Effector memory CD8-positive, alpha-beta T cell (primary cell): ENCODE data around the gene RAMAC.
"Not testable (repeated sequence)": the region's sequence is repeated elsewhere in the genome, so short reads cannot be mapped to it uniquely, and the experiment has no call there.

Experiments used
- ATAC-seq: fragments of 150-1000 bp; cut with Tn5 transposase; replicated peaks from 2 replicates; pipeline ENCODE4 v1.10.0; 2021; ENCODE audit warnings: mild to moderate bottlenecking, moderate library complexity
- DNase-seq, 3 experiments: peaks; one replicate each; pipeline ENCODE4 v3.0.0; 2021
- H3K27ac Mint-ChIP-seq, 2 donors: one replicate each; pipeline ENCODE4 v1.8.0; 2022; ENCODE audit warnings: mild to moderate bottlenecking in 2 of 2, mixed read lengths in 2 of 2, moderate library complexity in 2 of 2
- H3K27me3 Mint-ChIP-seq, 2 donors: one replicate each; pipeline ENCODE4 v1.8.0; 2022; ENCODE audit warnings: mixed read lengths in 2 of 2
- H3K36me3 Mint-ChIP-seq: one replicate; pipeline ENCODE4 v1.8.0; 2022; ENCODE audit warnings: mild to moderate bottlenecking, moderate library complexity, mixed read lengths; ENCODE audit not compliant: insufficient read depth
- H3K4me1 Mint-ChIP-seq, 2 donors: one replicate each; pipeline ENCODE4 v1.8.0; 2022; ENCODE audit warnings: low read depth in 2 of 2, mixed read lengths in 2 of 2
- H3K4me3 Mint-ChIP-seq, 2 donors: one replicate each; pipeline ENCODE4 v1.8.0; 2022; ENCODE audit warnings: mild to moderate bottlenecking in 2 of 2, mixed read lengths in 2 of 2, moderate library complexity in 2 of 2
- H3K9me3 Mint-ChIP-seq, 2 donors: one replicate each; pipeline ENCODE4 v1.8.0; 2022; ENCODE audit warnings: mixed read lengths in 2 of 2
- total RNA-seq, 9 experiments: gene quantifications; one replicate each; lab custom pipeline; 2026; lab: John Stamatoyannopoulos, UW

Gene RAMAC
- total RNA-seq: 8.4 to 24.7 (median 19.0) reads per million in 9 experiments

GRCh38 chr15:82985688-82986441 is at the start of gene RAMAC:
TSS of gene RAMAC (plus strand) at chr15:82986210. CDS start at chr15:82989019, 2,809 bp downstream.
- peak; percentile 86 to 91 (median 87) for DNase-seq
- Mint-ChIP-seq H3K4me1 (peaks cover 17 to 23% of the 10 kb centered on the region in 2 donors), H3K4me3 (peak within 1 kb of the TSS; percentile 98), H3K9me3 (no peaks in the 10 kb centered on the region), H3K27ac (peak within 1 kb of the TSS; percentile 80 to 99), H3K36me3 (peaks cover 45% of the 10 kb centered on the region), H3K27me3 (no peaks in the 10 kb centered on the region)
- peak; percentile 92 for ATAC-seq

- Mint-ChIP-seq H3K36me3 (no peaks in the 10 kb centered on the region), H3K27ac (no peak overlapping the region), H3K9me3 (no peaks in the 10 kb centered on the region), H3K27me3 (peaks cover 47 to 56% of the 10 kb centered on the region in 2 donors), H3K4me3 (no peak overlapping the region), H3K4me1 (peaks cover 0 to 4% of the 10 kb centered on the region in 2 donors)
- DNase-seq: no peak
- no peak for ATAC-seq
Measured at GRCh38 chr15:82936966-82937711, 48.9 kb upstream of the RAMAC start.

- Mint-ChIP-seq H3K27me3 (peaks cover 47 to 56% of the 10 kb centered on the region in 2 donors), H3K4me1 (peaks cover 0 to 4% of the 10 kb centered on the region in 2 donors), H3K4me3 (no peak overlapping the region), H3K9me3 (no peaks in the 10 kb centered on the region), H3K27ac (no peak overlapping the region), H3K36me3 (no peaks in the 10 kb centered on the region)
- DNase-seq (no peak), ATAC-seq (no peak)
Measured at GRCh38 chr15:82937712-82938058, 48.3 kb upstream of the RAMAC start.

- not testable (repeated sequence) for H3K4me3 Mint-ChIP-seq, H3K27ac Mint-ChIP-seq, DNase-seq, H3K4me1 Mint-ChIP-seq, H3K36me3 Mint-ChIP-seq, ATAC-seq, H3K9me3 Mint-ChIP-seq
- H3K27me3 Mint-ChIP-seq: peaks cover 34 to 47% of the 10 kb centered on the region in 2 donors
Measured at GRCh38 chr15:82939678-82940077, 46.3 kb upstream of the RAMAC start.

DNA sequence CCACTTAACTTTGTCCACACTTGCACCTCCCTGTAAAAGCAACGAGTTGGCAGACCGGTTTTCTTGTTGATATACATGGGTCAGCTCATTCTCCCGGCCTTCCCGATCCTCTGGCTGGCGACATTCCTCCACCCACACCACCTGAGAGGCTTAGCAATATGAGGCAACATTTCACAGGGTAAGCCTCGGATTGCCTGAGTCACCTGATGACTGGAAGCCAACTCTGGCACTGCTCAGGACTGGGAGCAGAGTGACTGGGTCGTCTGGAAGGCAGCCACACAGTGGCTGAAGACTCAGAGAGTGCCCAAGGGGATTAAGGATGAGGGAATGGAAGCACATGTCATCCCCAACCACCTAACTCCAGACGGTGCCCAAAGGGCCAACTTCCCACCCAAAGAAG is 43.3 kb upstream of the RAMAC start:
- DNase-seq (no peak), ATAC-seq (no peak)
- Mint-ChIP-seq H3K4me3 (no peak overlapping the region), H3K27me3 (peaks cover 40 to 44% of the 10 kb centered on the region in 2 donors), H3K27ac (no peak overlapping the region), H3K36me3 (no peaks in the 10 kb centered on the region), H3K9me3 (no peaks in the 10 kb centered on the region), H3K4me1 (no peaks in the 10 kb centered on the region)

- H3K36me3 Mint-ChIP-seq: no peaks in the 10 kb centered on the region
- no peak overlapping the region for H3K4me3 Mint-ChIP-seq
- no peaks in the 10 kb centered on the region for H3K9me3 Mint-ChIP-seq
- ATAC-seq: no peak
- no peaks in the 10 kb centered on the region for H3K4me1 Mint-ChIP-seq
- peaks cover 39 to 41% of the 10 kb centered on the region in 2 donors for H3K27me3 Mint-ChIP-seq
- no peak for DNase-seq
- no peak overlapping the region for H3K27ac Mint-ChIP-seq
Measured at GRCh38 chr15:82943176-82943575, 42.8 kb upstream of the RAMAC start.

GRCh38 chr15:82944056-82944455 is 42.0 kb upstream of the RAMAC start:
- no peak for ATAC-seq
- Mint-ChIP-seq H3K27me3 (peaks cover 30 to 32% of the 10 kb centered on the region in 2 donors), H3K27ac (no peak overlapping the region), H3K36me3 (no peaks in the 10 kb centered on the region), H3K4me1 (no peaks in the 10 kb centered on the region), H3K4me3 (no peak overlapping the region), H3K9me3 (no peaks in the 10 kb centered on the region)
- no peak for DNase-seq

DNA sequence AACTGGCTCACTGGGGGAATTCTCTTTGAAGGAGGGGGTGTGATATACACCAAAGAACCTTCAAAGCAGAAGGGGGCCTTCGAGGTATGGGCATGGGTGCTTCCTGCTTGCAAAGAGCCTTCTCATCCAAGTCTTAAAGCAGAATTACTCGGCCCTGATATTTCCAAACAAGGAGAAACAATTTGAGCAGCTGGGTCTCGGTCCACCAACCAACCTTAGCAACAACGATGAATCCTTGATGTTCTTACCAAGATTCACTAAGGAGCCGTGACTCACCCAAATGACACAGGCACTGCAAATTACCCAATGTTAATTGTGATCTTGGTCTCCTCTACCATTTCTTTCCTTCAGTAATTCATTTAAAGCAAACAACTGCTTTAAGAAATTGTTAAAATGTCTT is 41.2 kb upstream of the RAMAC start:
- H3K9me3 Mint-ChIP-seq: no peaks in the 10 kb centered on the region
- DNase-seq (no peak), ATAC-seq (no peak)
- no peaks in the 10 kb centered on the region for H3K4me1 Mint-ChIP-seq
- no peak overlapping the region for H3K4me3 Mint-ChIP-seq
- H3K27me3 Mint-ChIP-seq: peaks cover 27 to 28% of the 10 kb centered on the region in 2 donors
- no peak overlapping the region for H3K27ac Mint-ChIP-seq
- H3K36me3 Mint-ChIP-seq: no peaks in the 10 kb centered on the region

DNA sequence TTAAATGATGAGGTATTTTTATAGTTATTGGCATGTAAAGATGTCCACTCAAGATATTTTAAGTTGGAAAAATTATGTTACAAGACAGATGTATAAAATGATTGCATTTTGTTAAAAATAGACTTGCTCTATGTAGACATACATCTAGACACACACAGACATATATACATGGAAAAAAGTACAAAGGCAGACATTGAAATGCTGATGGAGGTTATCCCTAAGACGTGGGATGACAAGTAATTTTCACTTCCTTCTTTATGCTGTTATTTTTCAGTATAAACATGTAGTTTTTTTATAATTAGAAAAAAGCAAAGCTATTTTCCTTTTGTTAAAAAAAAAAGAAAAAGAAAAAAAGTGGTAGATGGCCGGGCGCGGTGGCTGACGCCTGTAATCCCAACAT is 40.7 kb upstream of the RAMAC start:
- Mint-ChIP-seq H3K9me3 (no peaks in the 10 kb centered on the region), H3K27ac (no peak overlapping the region), H3K4me1 (no peaks in the 10 kb centered on the region), H3K27me3 (peaks cover 24 to 28% of the 10 kb centered on the region in 2 donors), H3K36me3 (no peaks in the 10 kb centered on the region), H3K4me3 (no peak overlapping the region)
- ATAC-seq (no peak), DNase-seq (no peak)

- DNase-seq (no peak), ATAC-seq (no peak)
- Mint-ChIP-seq H3K4me1 (no peaks in the 10 kb centered on the region), H3K27me3 (peaks cover 15 to 25% of the 10 kb centered on the region in 2 donors), H3K9me3 (no peaks in the 10 kb centered on the region), H3K36me3 (no peaks in the 10 kb centered on the region), H3K27ac (no peak overlapping the region), H3K4me3 (no peak overlapping the region)
Measured at GRCh38 chr15:82946155-82946701, 39.8 kb upstream of the RAMAC start.

DNA sequence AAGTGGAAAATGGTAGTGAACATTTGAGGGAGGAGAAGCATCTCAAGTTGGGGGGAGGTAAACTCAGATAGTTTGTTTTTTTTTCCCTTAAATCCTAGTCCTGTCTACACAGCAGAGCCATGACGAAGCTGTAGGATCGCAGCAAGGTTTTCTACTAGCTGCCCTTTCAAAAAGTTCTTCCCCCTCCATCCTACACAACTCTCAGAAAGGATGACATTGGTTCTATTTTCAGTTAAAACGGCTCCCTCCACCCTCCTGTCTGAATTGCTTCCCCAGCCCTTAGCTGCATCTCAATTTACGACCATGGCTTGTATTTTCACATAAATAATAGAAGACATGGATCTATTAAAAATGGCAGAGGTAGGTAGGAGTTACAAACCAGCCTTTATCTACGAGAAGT is 35.7 kb upstream of the RAMAC start:
- DNase-seq (no peak), ATAC-seq (no peak)
- Mint-ChIP-seq H3K36me3 (no peaks in the 10 kb centered on the region), H3K4me3 (no peak overlapping the region), H3K27ac (no peak overlapping the region), H3K4me1 (no peaks in the 10 kb centered on the region), H3K27me3 (peaks cover 7 to 17% of the 10 kb centered on the region in 2 donors), H3K9me3 (no peaks in the 10 kb centered on the region)

DNA sequence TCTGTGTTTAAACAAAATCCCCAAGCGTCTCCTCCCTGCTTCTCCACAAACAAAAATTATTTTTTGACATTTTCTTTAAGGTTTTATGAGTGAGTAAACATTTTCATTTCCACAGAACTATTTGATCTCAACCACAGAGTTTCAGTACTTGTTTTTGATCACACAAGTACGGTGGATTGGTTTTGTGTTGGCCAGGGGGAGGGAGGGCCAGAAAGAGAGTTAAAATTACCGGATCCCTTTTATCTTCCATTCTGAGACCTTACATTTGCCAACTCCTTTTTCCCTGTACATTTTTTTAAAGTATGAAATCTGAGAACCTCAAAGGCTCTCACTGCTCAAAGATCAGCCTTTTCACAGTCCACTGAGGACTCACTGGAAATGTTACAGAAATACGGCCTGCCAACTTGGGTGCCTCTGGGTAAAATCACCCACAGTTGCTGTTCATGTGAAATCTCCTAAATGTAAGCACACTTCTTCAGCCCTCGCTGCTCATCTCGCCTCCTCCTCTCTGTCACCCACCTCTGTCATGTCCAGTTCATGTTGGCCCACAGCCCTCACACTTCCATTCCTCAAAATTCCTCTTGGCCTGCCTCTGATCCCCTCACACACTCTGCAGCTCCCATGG is 35.2 kb upstream of the RAMAC start:
- Mint-ChIP-seq H3K9me3 (no peaks in the 10 kb centered on the region), H3K27ac (no peak overlapping the region), H3K4me1 (no peaks in the 10 kb centered on the region), H3K36me3 (no peaks in the 10 kb centered on the region), H3K4me3 (no peak overlapping the region), H3K27me3 (peaks cover 7 to 17% of the 10 kb centered on the region in 2 donors)
- ATAC-seq (no peak), DNase-seq (no peak)

DNA sequence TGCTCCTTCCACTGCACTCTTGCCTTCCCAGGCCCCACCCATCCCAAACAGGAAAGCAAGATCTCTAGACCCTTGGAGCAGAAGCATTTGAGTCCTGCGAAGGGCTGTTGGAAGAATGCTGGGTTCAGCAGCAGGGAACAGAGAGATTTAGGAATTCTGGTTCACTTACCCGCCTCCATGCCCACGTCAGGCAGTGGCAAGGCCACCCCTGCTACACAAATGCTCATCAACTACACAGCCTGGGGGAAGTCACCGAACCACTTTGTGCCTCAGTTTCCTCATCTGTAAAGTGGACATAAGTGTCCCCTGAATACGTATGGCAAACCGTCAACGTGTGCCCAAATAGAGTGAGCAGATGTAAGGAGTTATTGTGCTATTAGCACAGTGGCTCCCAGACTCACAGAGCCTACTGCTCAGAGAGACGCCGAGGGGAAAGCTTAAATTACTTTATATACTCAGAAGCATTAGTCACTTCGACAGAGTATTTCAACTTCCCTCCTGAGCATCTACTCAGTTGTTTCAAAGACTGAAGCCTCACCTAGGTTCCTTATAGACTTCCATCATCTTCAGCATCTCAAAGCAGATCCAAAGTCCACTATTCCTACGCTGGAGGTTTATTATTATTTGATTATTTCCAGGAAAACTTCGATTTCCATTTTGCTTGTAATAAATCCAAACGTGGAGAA is 34.4 kb upstream of the RAMAC start:
- Mint-ChIP-seq H3K9me3 (no peaks in the 10 kb centered on the region), H3K36me3 (no peaks in the 10 kb centered on the region), H3K27me3 (peaks cover 2 to 11% of the 10 kb centered on the region in 2 donors), H3K27ac (no peak overlapping the region), H3K4me1 (no peaks in the 10 kb centered on the region), H3K4me3 (peak overlapping the region in 1 of 2 donors; percentile 56)
- no peak for DNase-seq
- no peak for ATAC-seq
